HG02588 (cell line): ENCODE data around the gene IFI27.

ENCODE experiments used
- ATAC-seq: cut with Tn5 transposase; IDR thresholded peaks from one replicate; pipeline ENCODE4 v1.9.1; 2021; ENCODE audit warnings: mild to moderate bottlenecking, moderate library complexity; ENCODE audit not compliant: unreplicated experiment

Gene IFI27

GRCh38 chr14:94102768-94103482, 7.6 kb upstream of the IFI27 start:
- ATAC-seq, result no peak

GRCh38 chr14:94103554-94104150, 6.9 kb upstream of the IFI27 start:
- ATAC-seq, result no peak

- no peak for ATAC-seq
Measured at GRCh38 chr14:94104731-94105130, 5.8 kb upstream of the IFI27 start.

- ATAC-seq, result no peak
Measured at GRCh38 chr14:94109915-94110250, 653 bp upstream of the IFI27 start.

GRCh38 chr14:94111276-94112095, 950 bp downstream of the IFI27 start:
- no peak for ATAC-seq

- no peak for ATAC-seq
Measured at GRCh38 chr14:94112513-94113063, 2.1 kb downstream of the IFI27 start.

GRCh38 chr14:94113073-94113472, 2.5 kb downstream of the IFI27 start:
- no peak for ATAC-seq

- ATAC-seq, result no peak
Measured at GRCh38 chr14:94113490-94113889, 3.0 kb downstream of the IFI27 start.

- no peak for ATAC-seq
Measured at GRCh38 chr14:94113908-94114588, 3.5 kb downstream of the IFI27 start.

GRCh38 chr14:94114589-94115057, 4.1 kb downstream of the IFI27 start:
- no peak for ATAC-seq

- no peak for ATAC-seq
Measured at GRCh38 chr14:94115058-94115591, 4.6 kb downstream of the IFI27 start.

- ATAC-seq, result no peak
Measured at GRCh38 chr14:94115631-94116030, 5.1 kb downstream of the IFI27 start.

- no peak for ATAC-seq
Measured at GRCh38 chr14:94116701-94117100, 6.2 kb downstream of the IFI27 start.

- no peak for ATAC-seq
Measured at GRCh38 chr14:94117856-94118255, 7.3 kb downstream of the IFI27 start.

- ATAC-seq, result no peak
Measured at GRCh38 chr14:94119071-94119470, 8.5 kb downstream of the IFI27 start.

GRCh38 chr14:94120667-94121340, 10.3 kb downstream of the IFI27 start:
- no peak for ATAC-seq

GRCh38 chr14:94121485-94121884, 10.9 kb downstream of the IFI27 start:
- no peak for ATAC-seq

GRCh38 chr14:94122438-94122837, 11.9 kb downstream of the IFI27 start:
- no peak for ATAC-seq

GRCh38 chr14:94123296-94123695, 12.8 kb downstream of the IFI27 start:
- no peak for ATAC-seq

- no peak for ATAC-seq
Measured at GRCh38 chr14:94123868-94124267, 13.3 kb downstream of the IFI27 start.
